ENCODE data around the gene PRIMA1.

PRIMA1 gene

DNA sequence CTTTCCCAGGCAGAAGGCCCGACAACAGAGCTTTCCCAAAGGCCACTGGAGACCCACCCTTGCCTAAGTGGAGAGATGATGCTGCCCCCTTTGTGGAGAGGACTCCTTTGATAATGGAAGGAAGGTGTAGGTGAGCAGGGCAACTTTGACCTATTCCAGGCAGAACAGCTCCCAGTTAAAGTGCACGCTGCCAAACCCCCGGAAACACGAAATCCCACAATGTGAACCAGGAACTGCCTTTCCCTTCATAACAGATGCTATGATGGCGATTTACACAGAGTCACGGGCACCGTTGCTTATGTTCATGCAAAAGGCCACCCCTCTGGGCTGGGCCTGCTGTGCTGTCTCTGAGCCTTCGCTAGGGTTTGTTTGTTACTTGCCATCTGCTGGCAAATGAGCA is 34.6 kb downstream of the PRIMA1 start:
- no peak for DNase-seq (ENCODE audit: low spot score)

DNA sequence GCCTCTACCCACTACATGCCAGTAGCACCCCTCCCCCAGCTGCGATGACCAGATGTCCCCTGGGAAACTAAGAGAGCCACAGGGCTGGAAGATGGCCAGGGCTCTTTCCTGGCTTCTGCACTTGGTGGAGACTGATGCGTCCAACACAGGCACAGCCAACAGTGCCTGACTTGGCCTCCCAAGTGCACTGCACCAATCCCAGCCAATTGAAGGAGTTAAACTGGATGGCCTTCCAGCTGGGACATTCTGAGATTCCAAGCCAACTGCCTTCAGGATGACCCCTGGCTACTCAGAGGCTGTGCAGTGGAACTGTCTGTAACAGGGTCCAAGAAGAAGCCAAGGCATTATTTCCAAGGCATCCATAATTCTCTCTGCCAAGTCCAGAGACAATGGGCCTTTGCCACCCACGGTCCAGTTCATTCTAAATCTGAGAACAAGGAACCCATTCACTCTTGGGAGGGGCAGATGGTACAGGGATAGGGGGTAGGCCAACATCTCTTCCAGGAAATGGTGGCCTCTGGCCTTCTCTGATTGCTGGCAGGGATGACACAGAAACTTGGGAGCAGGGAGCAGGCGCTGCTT is 35.2 kb downstream of the PRIMA1 start:
- DNase-seq (ENCODE audit: low spot score): no peak

DNA sequence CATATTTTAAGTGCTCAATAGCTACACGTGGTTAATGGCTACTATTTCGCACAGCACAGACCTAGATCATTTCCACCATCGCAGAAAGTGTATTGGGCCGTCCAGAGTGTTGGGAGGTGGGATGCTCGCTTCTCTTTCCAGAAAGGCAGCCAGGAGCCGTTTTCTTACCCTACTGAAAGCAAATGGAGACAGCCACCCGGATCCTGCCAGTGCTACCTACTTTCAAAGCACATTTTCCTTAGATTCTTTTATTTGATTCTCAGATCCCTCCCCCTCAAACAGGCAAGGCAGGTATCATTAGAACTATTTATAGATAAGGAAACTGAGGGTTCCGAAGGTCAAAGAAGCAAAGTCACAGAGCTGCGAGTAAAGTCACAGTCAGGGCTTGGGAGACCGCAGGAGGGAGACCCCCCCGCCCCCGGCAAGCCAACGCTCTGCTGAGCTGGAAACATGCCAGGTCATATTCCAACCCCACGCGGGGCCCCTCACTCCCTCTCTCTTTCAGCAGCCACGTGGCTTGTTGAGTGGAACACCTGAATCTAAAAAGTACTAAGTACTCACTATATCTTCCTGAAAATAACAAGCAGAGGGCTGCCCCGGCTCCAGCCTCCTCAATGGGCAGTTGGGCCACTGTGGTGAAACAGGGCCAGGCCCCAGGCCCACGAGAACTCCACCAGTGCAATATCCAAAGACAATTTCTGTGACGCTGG is 36.2 kb downstream of the PRIMA1 start:
- no peak for DNase-seq (ENCODE audit: low spot score)

DNA sequence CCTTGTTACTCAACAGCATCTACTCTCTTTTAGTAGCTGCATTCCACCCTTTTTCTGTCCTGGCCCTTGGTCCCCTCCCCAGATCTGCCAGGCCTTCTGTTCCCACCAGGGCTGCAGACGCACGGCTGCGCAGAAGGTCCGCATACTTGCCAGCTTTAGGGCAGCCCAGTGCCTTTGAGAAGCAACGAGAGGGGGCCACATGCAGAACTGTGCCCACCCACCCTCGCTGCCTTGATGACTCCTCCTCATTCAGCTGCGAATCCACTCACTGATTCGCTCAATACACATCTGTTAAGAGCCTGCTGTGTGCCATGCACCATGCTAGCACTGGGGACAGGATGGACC is 39.2 kb downstream of the PRIMA1 start:
- DNase-seq (ENCODE audit: low spot score): no peak

DNA sequence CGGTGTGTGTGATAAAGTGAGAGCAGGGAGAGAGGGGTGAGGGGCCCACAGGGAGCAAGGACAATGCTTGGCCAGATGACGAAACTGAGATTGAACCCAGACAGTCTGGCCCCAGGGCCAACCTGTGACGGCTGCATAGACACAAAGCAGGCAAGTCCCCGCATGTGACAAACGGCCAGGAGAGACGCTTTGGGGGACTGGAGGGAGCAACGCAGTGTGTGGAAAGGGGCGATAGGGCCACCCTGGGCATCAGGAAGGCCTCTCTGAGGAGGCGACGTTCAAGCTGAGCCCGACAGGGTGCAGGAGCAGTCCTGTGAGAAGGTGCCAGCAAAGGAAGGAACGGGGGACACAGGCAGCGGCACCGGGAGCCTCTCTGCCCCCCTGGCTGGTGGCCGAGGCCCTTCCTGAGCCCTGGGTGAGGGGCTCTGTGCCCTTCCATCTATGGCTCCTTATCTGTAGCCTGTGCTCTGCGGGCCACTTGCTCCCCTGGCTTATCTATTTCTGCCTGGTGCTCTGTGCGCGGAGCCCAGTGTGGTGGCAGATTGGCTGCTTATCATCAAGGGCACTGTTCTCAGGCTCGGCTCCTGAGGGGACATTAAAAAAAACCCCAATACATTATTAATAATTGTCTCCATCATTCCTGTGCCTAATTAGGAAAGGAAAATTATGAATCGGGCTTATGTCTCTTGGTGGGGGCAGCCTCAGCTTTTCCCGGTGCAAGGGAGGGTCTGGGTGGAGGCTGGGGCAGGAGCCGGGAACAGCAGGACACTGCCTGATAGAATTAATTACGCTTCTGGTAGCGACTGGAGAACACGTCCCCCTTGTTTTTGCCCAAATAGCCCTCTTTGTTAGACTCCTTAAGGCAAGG is 39.8 kb downstream of the PRIMA1 start:
- no peak for DNase-seq (ENCODE audit: low spot score)

DNA sequence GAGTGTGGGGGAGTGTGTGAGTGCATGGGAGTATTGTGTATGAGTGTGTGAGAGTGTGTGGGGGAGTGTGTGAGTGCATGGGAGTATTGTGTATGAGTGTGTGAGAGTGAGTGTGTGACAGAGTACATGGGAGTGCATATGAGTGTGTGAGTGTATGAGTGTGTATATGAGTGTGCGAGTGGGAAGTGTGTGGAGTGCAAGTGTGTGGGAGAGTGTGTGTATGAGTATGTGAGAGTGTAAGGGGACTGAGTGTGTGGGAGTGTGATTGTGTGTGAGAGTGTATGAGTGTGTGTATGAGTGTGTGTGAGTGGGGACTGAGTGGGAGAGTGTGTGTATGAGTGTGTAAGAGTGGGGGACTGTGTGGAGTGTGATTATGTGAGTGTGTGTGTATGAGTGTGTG is 40.7 kb downstream of the PRIMA1 start:
- no peak for DNase-seq (ENCODE audit: low spot score)

DNA sequence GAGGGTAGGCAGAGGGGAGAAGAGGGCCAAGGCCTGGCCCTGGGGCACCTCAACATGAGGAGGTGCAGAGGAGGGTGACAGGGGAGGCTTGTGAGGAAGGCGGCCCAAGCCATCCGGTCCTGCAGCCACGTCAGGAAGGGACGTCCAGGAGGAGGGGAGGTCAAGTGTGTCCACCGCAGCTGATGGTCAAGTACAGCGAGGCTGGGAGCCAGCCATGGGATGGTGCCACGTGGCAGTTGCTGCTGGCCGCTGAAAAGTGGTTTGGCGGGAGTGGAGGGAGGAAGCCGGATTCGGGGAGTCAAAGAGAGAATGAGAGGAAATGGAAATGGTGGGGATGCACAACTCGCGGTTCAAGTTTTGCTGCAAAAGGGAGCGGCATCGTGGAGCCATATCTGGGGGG is 41.2 kb downstream of the PRIMA1 start:
- no peak for DNase-seq (ENCODE audit: low spot score)

DNA sequence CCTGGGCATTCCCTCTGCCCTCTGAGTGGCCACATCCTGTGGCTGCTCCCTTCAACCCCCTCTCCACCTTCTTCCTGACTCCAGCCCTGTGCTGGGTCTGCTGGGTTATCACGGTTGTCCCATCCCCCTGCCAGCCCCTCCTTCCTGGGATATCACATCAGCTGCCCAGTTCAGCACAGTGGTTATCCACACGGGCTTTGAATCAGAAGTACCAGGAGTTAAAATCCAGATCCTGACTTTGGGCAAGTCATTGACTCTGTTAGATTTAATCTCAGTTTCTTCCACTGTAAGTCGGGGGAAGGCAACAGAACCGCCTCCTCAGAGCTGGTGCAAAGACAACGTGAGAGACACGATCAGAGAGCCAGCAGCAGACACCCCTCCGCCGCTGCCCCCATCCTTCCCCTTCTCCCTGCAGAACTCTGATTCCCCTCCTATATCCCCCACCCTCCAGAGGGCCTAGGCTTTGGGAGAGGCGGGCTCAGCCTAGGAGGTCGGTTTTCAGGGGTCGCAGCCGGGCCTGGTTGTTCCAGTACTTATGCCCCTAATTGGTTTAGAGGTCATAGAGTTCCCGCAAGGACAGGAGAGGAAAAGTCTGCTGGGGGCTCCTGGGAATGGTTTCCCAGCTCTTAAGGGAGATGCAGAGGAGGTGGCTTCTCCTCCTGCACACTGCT is 42.5 kb downstream of the PRIMA1 start:
- DNase-seq (ENCODE audit: low spot score): no peak

DNA sequence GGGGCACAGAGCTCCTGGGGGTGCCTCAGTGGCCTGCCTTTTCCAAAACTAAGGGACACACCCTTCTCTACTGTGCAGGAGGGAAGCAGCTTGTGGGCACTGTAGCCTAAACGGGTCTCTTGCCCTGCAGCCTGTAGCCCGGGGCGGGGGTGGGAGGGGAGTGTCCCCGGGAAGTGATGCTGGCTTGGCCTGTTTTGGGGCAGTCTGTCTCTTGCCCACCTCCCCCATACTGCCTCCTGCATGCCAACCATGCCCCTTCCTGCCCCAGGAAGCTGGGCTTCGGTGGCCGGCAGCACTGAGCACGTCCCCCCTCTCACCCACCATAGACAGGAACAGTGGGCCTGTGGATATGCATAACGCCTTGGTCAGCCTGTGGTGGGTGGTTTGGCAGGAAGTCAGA is 43.4 kb downstream of the PRIMA1 start:
- DNase-seq (ENCODE audit: low spot score): no peak

DNA sequence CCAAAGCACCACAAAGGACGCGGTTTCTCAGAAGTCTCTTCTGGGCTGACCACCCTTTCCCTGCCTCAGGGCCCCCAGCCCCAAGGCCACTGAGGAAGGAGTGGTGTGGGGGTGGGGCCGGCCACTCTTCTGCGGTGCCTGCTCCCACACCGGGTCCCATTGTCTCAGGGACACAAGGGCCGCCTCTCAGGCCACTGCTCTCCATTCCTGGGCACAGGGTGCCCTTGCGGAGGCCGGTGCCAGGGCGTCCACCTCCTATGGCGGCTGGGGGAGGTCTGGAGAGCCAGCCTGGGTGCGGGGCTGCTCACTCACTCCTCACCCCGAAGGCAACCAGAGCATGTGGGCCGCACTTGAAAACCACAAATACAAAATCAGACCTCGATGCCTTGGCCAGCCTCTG is 44.1 kb downstream of the PRIMA1 start:
- DNase-seq (ENCODE audit: low spot score): no peak

DNA sequence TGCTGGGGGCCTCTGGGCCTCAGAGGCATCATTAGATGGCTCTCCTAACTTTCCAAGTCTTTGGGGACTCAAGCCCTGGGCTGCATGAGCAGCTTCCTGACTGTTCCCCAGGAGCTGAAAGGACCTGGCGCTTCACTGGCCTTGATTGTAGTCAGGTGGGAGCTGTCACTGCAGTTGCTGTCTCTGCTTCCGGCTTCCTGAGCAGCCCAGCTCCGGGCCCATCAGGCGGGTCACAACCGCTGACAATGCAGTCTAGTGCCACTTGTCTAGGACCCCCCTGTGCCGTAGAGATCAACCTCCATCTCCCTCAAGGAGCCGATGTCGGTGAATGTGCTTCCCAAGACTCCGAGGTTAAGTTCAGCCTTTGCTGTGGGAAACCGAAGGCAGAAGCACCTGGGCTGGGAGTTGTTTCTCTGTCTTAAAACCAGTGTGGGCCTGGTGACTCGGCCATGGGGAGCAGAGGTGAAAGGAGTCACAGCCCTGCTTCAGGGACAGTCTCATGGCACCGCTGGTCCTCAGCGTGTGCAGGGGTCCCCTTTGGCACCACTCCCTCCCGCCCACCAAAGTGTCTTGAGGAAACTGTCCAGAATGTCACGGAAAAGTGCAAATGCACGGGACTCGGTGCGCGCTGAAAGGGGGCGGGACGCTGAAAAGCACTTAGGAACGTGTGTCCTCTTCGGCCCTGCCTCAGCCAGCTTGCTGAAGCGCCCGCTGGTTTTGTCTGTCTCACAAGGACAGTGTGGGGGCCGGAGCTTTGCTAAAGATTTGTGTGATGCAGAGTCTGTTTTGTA is 44.8 kb downstream of the PRIMA1 start:
- no peak for DNase-seq (ENCODE audit: low spot score)

DNA sequence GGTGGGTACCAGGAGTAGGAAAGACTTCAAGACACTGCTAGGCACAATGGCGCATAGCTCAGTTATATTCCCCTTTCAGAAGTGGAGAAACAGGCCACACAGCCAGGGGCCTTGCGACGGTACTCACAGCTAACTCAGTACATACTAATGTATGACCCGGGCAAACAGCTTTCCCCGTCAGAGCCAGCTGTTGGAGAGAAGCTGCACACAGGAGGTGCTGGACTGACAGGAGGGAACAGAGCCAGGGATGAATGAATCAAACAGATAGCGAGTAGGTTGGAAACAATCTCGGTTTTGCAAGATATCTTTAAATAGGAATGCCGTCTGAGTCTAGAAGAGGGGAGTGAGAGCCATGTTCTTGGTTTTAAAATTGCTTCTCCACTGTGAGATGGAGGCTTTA is 45.5 kb downstream of the PRIMA1 start:
- DNase-seq (ENCODE audit: low spot score): no peak

DNA sequence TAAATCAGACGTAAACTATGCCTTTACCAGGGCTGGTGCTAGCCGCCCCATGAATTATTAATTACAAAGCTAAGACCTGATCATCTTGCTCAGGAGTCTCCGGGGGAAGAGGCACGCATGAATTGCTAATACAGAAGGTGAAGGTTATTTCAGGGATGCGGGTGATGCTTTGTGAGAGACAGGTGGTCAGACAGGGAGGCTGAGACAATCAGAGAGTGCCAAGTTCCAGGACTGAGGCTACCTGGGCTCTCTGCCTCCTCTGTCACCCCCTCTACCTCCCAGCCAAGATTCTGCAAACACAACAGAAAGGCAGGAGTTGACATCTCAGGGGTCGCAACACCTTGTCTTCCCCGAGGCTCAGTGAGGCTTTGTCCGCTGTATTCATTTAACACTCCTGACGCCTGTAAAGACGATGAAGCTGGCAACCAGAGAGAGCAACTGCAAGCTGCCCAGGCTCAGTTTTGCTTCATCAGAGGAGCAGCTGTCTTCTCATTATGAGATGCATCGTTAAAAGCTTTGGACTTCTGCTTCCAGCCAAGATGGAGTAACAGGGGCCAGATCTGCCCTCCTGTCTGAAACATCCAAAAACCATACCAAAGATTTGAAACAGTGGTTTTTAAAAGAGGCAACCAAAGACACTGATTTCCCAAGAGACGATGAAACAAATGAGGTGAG is 46.6 kb downstream of the PRIMA1 start:
- DNase-seq (ENCODE audit: low spot score): no peak

DNA sequence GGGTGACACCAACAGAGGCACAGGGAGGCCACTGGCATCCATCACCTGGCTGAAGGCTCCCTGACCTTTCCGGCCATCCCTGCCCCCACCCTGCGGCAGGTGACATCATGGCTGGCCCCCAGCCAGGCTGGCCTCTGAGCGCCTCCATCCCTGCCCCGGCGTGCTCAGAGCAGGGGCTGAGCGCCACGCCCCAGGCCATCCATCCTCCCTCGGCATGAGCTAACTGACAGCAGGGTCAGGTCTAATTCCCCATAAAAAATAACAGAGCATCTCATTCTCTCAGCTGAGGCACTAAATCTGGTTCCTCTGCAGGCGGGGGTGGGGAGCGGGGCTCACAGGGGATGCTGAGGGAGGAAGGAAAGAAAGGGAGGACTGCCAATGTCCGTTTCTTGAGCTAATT is 50.7 kb downstream of the PRIMA1 start:
- DNase-seq (ENCODE audit: low spot score): no peak

DNA sequence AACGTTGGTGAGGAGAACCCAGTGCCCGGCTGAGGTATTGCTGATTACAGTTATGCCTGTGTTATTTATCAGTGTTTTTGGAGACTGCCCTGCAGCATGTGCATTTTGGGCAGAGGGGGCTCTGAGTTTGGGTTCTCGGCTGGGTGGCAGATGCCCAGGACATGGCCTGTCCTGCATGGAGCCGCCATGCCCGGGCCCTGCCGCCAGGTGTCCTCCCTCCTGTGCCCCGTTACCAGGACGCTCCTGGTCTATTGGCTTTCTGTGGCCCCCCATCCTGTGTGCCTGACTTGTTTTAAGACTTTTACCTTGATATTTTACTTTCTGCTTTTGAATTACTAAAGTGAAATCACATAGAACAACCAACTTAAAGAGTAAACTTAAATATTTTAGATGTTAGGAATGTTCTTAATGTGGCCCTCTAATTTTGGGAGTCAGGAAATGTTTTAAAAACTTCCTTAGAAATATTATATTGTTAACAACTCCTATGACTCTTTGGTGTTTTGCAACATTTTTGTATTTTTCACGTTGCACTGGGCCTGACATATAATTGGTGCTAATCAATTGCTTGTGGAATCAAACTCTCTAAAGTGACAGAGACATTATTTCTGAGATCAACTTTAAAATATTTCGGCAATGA is 51.8 kb downstream of the PRIMA1 start:
- DNase-seq (ENCODE audit: low spot score): no peak

DNA sequence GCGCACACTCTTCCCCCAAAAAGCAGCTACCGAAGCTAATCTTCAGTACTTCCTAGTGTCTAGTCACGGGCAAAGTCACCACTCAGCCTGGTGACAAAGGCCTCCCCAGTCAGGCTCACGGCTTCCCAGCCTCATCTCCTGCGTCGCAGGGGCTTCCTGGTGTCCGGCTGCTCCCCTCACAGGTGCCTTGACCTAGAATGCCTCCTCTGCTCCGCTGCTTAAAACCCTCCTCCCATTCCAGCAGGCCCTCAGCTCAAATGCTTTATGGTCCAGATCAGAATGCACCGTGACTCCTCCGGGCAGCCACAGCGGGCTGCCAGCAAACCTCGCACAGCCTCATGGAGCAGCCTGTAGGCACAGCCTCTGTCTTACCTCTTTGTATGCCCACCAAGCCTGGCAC is 53.1 kb downstream of the PRIMA1 start:
- DNase-seq (ENCODE audit: low spot score): no peak

DNA sequence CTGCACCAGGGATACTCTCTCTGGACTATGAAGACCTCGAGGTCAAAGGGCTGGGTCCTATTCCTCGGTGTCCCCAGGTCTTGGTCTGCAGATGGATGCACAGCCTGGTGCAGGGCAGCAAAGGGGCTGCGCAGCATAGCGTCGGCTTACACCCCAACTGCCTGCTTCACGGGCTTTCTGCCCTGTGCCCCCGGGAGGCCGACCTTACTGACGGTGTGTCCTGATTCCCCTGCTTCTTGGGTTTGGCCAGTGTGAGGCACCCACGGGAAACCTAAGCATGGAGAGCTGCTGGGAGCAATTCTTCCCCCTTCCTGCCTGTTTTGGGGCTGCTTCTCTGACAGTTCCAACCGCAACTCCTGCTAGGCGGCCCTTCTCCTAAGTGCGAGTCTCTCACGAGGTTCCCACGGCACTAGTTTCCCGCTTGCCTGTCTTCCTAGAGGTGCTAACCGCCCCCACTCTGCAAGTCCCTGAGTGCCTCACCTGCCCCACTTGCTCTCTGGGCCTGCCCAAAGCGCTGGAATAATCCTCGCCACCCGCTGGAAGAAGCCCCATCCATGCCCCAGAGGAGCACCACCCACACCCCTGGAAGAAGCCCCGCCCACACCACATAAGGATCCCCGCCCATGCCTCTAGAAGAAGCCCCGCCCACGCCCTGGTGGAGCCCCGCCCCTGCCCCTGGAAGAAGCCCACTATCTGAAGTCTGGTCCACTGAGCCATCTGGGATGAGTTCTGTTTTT is 54.0 kb downstream of the PRIMA1 start:
- no peak for DNase-seq (ENCODE audit: low spot score)

DNA sequence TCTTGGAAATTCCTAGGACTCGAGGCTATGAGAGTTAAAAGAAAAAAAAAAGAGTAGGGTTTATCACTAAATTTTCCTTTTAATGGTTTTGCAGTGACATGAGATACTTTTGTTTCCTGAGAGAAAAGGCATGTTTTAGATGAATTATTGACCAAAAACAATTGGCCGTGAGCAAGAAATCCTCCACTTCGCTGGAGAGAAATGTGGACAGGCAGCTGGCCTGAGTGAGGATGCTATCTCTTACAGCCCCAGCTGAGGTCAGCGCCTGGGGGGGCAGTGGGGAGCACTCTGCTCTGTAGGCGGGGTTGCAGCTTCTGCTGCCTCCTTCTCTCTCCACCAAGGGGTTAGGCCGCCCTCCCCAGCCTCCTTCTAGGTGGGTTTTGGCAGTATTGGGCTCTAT is 54.7 kb downstream of the PRIMA1 start:
- DNase-seq (ENCODE audit: low spot score): no peak

DNA sequence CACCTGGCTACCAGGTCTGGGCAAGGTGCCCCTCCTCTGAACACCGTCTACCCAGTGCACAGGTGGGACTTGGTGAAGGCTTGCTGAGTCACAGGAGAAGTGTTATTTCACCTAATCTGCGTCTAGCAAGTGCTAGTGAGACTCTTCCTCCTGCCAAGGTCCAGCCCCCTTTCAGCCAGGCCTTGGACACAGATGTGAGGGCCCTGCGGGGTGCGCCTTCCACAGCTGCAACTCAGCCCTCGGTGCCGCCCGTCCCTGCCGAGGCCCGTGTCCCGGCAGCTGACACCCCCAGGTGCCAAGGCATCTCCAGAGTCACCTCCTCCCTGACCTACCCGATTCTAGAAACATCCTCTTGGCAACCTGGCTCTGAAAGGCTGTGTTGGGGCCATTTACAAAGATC is 55.1 kb downstream of the PRIMA1 start:
- DNase-seq (ENCODE audit: low spot score): no peak

DNA sequence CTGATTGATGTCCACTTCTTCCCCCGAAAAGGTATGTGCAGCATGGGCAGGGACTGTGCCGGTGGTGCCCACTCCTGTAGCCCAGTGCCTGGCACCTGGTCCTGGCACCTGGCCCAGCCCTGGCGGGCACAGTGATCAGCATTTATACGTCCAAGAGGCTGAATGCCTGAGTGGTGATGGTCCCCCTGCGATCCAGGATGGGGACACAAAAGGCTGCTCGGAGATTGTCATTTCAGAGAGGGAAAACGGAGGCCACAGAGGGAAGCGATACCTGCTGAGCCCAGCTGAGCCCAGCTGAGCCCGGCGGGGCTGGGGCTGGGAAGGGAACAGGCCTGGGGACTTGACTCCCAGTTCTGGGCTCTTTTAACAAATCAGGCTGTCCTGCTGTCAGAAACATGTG is 55.8 kb downstream of the PRIMA1 start:
- DNase-seq (ENCODE audit: low spot score): no peak

Data from AG08395 (cell line).